RWPE2 (cell line): ENCODE data around the gene NAT9.

ENCODE experiments used
- ATAC-seq: fragments of 200-7000 bp; cut with Tn5 transposase; 3 replicates; pipeline ENCODE4 v1.9.1; 2021; ENCODE audit warnings: low read depth
- DNase-seq: peaks from one replicate; pipeline ENCODE4 v3.0.0-alpha.2; 2020; ENCODE audit warnings: low spot score
- H3K27ac ChIP-seq: fragments of 450-650 bp; 2 replicates; pipeline ENCODE4 v1.5.1; 2017; ENCODE audit warnings: mild to moderate bottlenecking; ENCODE audit not compliant: poor library complexity, severe bottlenecking
- H3K27me3 ChIP-seq: fragments of 250-450 bp; sonication (Bioruptor Pico); 2 replicates; pipeline ENCODE4 v1.5.1; 2021; ENCODE audit warnings: mild to moderate bottlenecking, moderate library complexity; ENCODE audit not compliant: insufficient read depth, poor library complexity, severe bottlenecking
- H3K36me3 ChIP-seq: fragments of 250-450 bp; sonication (Bioruptor Pico); 2 replicates; pipeline ENCODE4 v1.5.1; 2020; ENCODE audit warnings: low read depth, mild to moderate bottlenecking, moderate library complexity
- H3K4me1 ChIP-seq: fragments of 250-450 bp; sonication (Bioruptor Pico); 2 replicates; pipeline ENCODE4 v1.5.1; 2021; ENCODE audit warnings: mild to moderate bottlenecking, moderate library complexity; ENCODE audit not compliant: insufficient read depth, poor library complexity, severe bottlenecking
- H3K4me3 ChIP-seq: fragments of 250-450 bp; sonication (Bioruptor Pico); 2 replicates; pipeline ENCODE4 v1.5.1; 2021; ENCODE audit warnings: mild to moderate bottlenecking, moderate library complexity; ENCODE audit not compliant: severe bottlenecking
- H3K9me3 ChIP-seq: fragments of 250-450 bp; sonication (Bioruptor Pico); 2 replicates; pipeline ENCODE4 v1.5.1; 2021; ENCODE audit warnings: mild to moderate bottlenecking, moderate library complexity; ENCODE audit not compliant: severe bottlenecking
- CTCF ChIP-seq: fragments of 450-650 bp; IDR thresholded peaks from one replicate; pipeline ENCODE4 v1.5.1; 2017; ENCODE audit warnings: mild to moderate bottlenecking, moderate library complexity; ENCODE audit not compliant: poor library complexity, severe bottlenecking

Gene NAT9

GRCh38 chr17:74810699-74811485 lies 34.7 kb upstream of the NAT9 start:
- no peaks in the 10 kb centered on the region for H3K36me3 ChIP-seq
- no peaks in the 10 kb centered on the region for H3K27me3 ChIP-seq
- H3K4me3 ChIP-seq = no peak overlapping the region
- no peak for DNase-seq
- H3K9me3 ChIP-seq = no peaks in the 10 kb centered on the region
- no peak for TF ChIP-seq CTCF
- H3K4me1 ChIP-seq = no peaks in the 10 kb centered on the region
- H3K27ac ChIP-seq = no peak overlapping the region
- no peak for ATAC-seq

- Histone ChIP-seq H3K27ac (no peak overlapping the region), H3K9me3 (no peaks in the 10 kb centered on the region), H3K4me3 (no peak overlapping the region), H3K36me3 (no peaks in the 10 kb centered on the region), H3K27me3 (no peaks in the 10 kb centered on the region), H3K4me1 (no peaks in the 10 kb centered on the region)
- no peak for DNase-seq
- TF ChIP-seq CTCF = no peak
- no peak for ATAC-seq
Observed at GRCh38 chr17:74808714-74809430, 32.7 kb upstream of the NAT9 start.

GRCh38 chr17:74807925-74808324 lies 31.8 kb upstream of the NAT9 start:
- no peak for TF ChIP-seq CTCF
- H3K27ac ChIP-seq = no peak overlapping the region
- H3K4me3 ChIP-seq = no peak overlapping the region
- H3K27me3 ChIP-seq = no peaks in the 10 kb centered on the region
- H3K4me1 ChIP-seq = no peaks in the 10 kb centered on the region
- DNase-seq (no peak), ATAC-seq (no peak)
- H3K36me3 ChIP-seq = no peaks in the 10 kb centered on the region
- H3K9me3 ChIP-seq = no peaks in the 10 kb centered on the region

- Histone ChIP-seq H3K9me3 (no peaks in the 10 kb centered on the region), H3K27me3 (no peaks in the 10 kb centered on the region), H3K36me3 (no peaks in the 10 kb centered on the region), H3K27ac (no peak overlapping the region), H3K4me3 (no peak overlapping the region), H3K4me1 (no peaks in the 10 kb centered on the region)
- TF ChIP-seq CTCF = no peak
- ATAC-seq (no peak), DNase-seq (no peak)
Observed at GRCh38 chr17:74807441-74807840, 31.3 kb upstream of the NAT9 start.

- H3K36me3 ChIP-seq = no peaks in the 10 kb centered on the region
- no peak for DNase-seq
Observed at GRCh38 chr17:74806334-74806733, 30.2 kb upstream of the NAT9 start.

More at GRCh38 chr17:74806334-74806733, 30.2 kb upstream of the NAT9 start:
- no peak for TF ChIP-seq CTCF
- Histone ChIP-seq H3K4me3 (no peak overlapping the region), H3K9me3 (no peaks in the 10 kb centered on the region), H3K4me1 (no peaks in the 10 kb centered on the region), H3K27me3 (no peaks in the 10 kb centered on the region), H3K27ac (no peak overlapping the region)
- ATAC-seq = no peak
